Uterus (tissue), 4 donors: Measurements from ENCODE around the gene LRRTM3. TPM values are rescaled to one million over a fixed set of nuclear protein-coding genes. Genes with fewer than 3 reads are reported as not detected.

Experiments used
- DNase-seq, 2 donors: peaks; one replicate each; pipeline ENCODE4 v3.0.0-alpha.2; 2019 to 2020
- H3K27ac ChIP-seq, 2 donors: fragments of 200-600 bp; sonication (generic); 1 replicate in 1 of 2; 2 replicates in 1 of 2; pipeline ENCODE4 v1.5.1; 2016 to 2018
- H3K27me3 ChIP-seq, 2 donors: fragments of 200-600 bp; sonication (generic); one replicate each; pipeline ENCODE4 v1.5.1; 2018 to 2019; ENCODE audit warnings: control low read depth in 1 of 2
- H3K36me3 ChIP-seq, 2 donors: fragments of 200-600 bp; sonication (generic); one replicate each; pipeline ENCODE4 v1.5.1; 2019; ENCODE audit warnings: control low read depth in 1 of 2
- H3K4me1 ChIP-seq, 2 donors: fragments of 200-600 bp; sonication (generic); one replicate each; pipeline ENCODE4 v1.5.1; 2018 to 2019; ENCODE audit warnings: control low read depth in 1 of 2
- H3K4me3 ChIP-seq, 2 donors: fragments of 200-600 bp; sonication (generic); 1 replicate in 1 of 2; 2 replicates in 1 of 2; pipeline ENCODE4 v1.5.1; 2018 to 2019; ENCODE audit warnings: mild to moderate bottlenecking in 1 of 2
- H3K9me3 ChIP-seq, 2 donors: fragments of 200-600 bp; sonication (generic); one replicate each; pipeline ENCODE4 v1.5.1; 2019; ENCODE audit warnings: control low read depth in 1 of 2
- POLR2A ChIP-seq, 2 donors: fragments of 450-650 bp; IDR thresholded peaks; one replicate each; pipeline ENCODE4 v1.6.1; 2016; ENCODE audit warnings: antibody characterized with exemption in 2 of 2, mild to moderate bottlenecking in 1 of 2, moderate library complexity in 1 of 2
- intact Hi-C: fragments of 100-400 bp; cut with DNase I; formaldehyde crosslinking; loops from one replicate; pipeline ENCODE4 v1.15.1; 2023; ENCODE audit warnings: low total_unique reads
- total RNA-seq, 4 donors: library from RNA; depleted of rRNA in 3 of 4; stranded (reverse); fragments of >200 nt in 3 of 4; gene quantifications; one replicate each; pipeline versions ENCODE4 v1.1.0 to v1.2.4, GENCODE V29; 2014 to 2023
- TF ChIP-seq, protein P1 (sequence below), 4 experiments: fragments of 200-600 bp in 2 of 4; fragments of 450-650 bp in 2 of 4; sonication (generic) in 2 of 4; IDR thresholded peaks; one replicate each; pipeline ENCODE4 v1.5.1; 2016 to 2019; ENCODE audit warnings: antibody characterized with exemption in 4 of 4, mild to moderate bottlenecking in 2 of 4, moderate library complexity in 1 of 4
- donor health status: DM: yes; HTN: yes; CAD: no.

LRRTM3 gene
- total RNA-seq, 4 donors from 2014 or later = 0.40 to 1.9 TPM; not detected in 2

DNA sequence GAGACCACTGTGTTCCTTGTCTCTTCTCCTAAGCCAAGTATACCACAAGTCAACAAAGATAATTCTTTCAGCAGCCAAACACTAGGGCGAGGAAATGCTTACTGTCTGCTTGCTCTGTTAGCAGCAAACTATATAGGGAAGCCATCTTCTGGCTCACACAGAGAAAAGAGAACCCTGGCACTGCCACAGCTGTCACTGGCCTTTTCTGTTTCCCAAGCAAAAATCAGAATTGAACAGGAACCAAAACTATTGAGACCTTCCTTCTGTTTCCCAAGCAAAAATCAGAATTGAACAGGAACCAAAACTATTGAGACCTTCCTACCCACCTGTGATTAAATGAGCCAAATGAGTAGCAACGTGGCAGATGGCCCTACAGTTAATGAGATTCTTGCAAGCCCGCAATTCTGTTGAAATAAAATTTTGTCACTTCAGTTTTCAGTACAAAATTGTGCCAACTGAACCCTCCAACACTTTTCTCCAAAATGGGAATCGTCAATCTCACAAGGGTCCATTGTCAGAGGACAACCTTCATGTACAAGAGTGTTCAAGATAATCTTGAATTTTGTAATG lies 54.5 kb downstream of the LRRTM3 start:
- intact Hi-C loops = no loop called here
- Histone ChIP-seq H3K27me3 (no peaks in the 10 kb centered on the region), H3K9me3 (no peaks in the 10 kb centered on the region), H3K4me1 (no peaks in the 10 kb centered on the region), H3K4me3 (no peak overlapping the region), H3K27ac (no peak overlapping the region), H3K36me3 (no peaks in the 10 kb centered on the region)
- no peak for TF ChIP-seq POLR2A (IDR thresholded peaks at IDR 0.05)
- TF ChIP-seq, protein P1, sequence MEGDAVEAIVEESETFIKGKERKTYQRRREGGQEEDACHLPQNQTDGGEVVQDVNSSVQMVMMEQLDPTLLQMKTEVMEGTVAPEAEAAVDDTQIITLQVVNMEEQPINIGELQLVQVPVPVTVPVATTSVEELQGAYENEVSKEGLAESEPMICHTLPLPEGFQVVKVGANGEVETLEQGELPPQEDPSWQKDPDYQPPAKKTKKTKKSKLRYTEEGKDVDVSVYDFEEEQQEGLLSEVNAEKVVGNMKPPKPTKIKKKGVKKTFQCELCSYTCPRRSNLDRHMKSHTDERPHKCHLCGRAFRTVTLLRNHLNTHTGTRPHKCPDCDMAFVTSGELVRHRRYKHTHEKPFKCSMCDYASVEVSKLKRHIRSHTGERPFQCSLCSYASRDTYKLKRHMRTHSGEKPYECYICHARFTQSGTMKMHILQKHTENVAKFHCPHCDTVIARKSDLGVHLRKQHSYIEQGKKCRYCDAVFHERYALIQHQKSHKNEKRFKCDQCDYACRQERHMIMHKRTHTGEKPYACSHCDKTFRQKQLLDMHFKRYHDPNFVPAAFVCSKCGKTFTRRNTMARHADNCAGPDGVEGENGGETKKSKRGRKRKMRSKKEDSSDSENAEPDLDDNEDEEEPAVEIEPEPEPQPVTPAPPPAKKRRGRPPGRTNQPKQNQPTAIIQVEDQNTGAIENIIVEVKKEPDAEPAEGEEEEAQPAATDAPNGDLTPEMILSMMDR (IDR thresholded peaks at IDR 0.05) = no peak
- DNase-seq = no peak

DNA sequence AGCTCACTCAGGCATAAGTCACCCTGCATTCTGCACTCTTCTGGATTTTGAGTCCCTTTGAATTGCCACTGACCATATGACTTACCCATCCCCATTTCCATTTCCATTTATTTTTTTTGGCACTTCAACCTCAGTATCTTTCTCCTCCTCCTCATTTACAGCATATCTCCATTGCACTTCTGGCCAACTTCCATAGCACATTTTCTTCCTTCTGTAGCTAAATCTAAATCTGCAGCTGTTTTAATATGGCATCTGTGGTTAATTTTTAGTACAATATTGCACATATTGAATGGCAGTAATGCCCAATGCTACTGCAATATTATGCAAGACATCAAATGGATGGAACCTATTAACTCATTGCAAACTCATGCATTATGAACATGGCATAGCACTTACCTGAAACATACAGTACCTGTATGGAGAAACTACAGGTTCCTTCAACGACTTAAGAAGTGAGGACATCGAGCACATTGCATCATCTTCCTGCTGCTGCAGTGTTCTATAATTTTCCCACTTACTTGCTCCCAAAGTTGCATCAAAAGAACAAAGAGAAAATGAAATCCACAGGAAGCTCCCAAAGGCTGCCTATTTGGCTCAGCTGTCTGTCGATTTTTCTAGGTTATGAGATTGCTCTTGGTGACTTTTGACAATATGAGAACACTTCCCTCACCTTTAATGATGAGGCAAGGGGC lies 55.7 kb downstream of the LRRTM3 start:
- intact Hi-C loops = no loop called here
- no peaks in the 10 kb centered on the region for H3K4me1 ChIP-seq

DNA sequence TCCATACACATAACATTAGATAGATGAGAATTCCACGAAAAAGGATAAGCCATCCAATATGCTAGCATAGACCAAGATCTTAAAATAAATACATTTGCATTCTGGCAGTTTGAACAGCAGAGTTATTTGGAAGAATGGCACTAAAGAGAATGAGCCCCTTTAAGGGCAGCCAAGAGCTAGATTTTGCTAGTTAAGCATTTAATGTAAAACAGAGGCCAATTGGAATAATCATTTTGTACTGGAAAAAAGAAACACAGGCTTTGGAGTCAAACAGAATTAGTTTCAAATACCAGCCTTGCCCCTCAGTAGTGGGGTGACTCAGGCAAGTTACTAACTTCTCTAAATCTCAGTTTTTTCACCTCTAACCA lies 56.2 kb downstream of the LRRTM3 start:
- intact Hi-C loops = no loop called here
- TF ChIP-seq POLR2A (IDR thresholded peaks at IDR 0.05) = no peak
- TF ChIP-seq, protein P1 (IDR thresholded peaks at IDR 0.05) = no peak
- Histone ChIP-seq H3K36me3 (no peaks in the 10 kb centered on the region), H3K4me3 (no peak overlapping the region), H3K9me3 (no peaks in the 10 kb centered on the region), H3K27ac (no peak overlapping the region), H3K27me3 (no peaks in the 10 kb centered on the region), H3K4me1 (no peaks in the 10 kb centered on the region)
- no peak for DNase-seq

More for the DNA sequence above, 55.7 kb downstream of the LRRTM3 start:
- no peak for DNase-seq
- no peak overlapping the region for H3K27ac ChIP-seq
- H3K27me3 ChIP-seq = no peaks in the 10 kb centered on the region
- no peaks in the 10 kb centered on the region for H3K36me3 ChIP-seq
- no peaks in the 10 kb centered on the region for H3K9me3 ChIP-seq
- TF ChIP-seq, protein P1 (IDR thresholded peaks at IDR 0.05) = no peak
- no peak for TF ChIP-seq POLR2A (IDR thresholded peaks at IDR 0.05)
- H3K4me3 ChIP-seq = no peak overlapping the region

DNA sequence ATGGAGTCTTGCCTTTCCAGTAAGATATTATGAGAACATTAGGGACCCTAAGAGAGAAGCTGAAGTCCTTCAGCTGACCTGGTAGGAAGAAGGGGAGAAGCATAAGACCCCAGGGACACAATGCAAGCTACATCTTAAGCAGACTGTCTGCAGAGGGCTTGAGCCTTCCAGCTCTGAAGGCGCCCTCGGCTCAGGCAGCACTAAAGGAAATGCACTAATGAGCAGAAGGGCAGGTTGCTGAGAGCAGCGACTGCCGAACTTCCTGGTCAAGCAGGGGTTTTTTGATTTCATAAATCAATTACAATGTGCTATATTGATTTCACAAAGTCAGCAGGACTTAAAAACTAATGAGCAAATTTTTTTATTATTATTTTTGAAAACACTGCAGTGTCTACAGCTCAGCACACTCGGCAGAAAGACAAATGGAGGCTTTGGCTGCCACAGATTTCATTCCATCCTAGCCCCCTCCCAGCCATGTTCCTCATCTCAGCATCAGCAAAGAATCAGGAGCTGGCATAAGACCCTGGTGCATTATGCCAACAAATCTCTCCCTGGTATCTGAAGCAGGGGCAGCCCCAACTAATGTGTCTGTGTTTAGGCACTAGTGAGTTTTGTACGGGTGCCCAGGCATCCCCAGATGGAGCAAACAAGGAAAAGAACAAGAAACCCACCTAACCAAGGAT lies 57.1 kb downstream of the LRRTM3 start:
- H3K27ac ChIP-seq = no peak overlapping the region
- TF ChIP-seq POLR2A (IDR thresholded peaks at IDR 0.05) = no peak
- TF ChIP-seq, protein P1 (IDR thresholded peaks at IDR 0.05) = no peak
- intact Hi-C loops = no loop called here
- H3K36me3 ChIP-seq = no peaks in the 10 kb centered on the region
- no peak for DNase-seq
- no peaks in the 10 kb centered on the region for H3K27me3 ChIP-seq
- H3K4me1 ChIP-seq = no peaks in the 10 kb centered on the region
- H3K9me3 ChIP-seq = no peaks in the 10 kb centered on the region
- no peak overlapping the region for H3K4me3 ChIP-seq

DNA sequence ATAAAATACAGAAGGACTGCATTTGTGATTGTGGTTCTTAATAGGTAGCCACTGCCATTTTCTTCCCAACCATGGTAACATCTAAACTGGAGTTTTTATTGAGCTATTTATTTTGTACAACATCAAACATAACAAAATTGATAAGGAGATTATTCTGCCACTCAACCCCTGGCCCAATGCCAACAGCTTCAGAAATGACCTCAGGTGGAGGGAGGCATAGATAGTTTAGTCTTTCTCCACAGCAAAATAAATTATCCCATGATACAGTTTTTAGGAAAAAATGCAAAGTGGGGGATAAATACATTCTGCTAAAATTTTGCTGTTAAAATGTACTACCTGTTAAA lies 57.6 kb downstream of the LRRTM3 start:
- intact Hi-C loops = no loop called here
- Histone ChIP-seq H3K27me3 (no peaks in the 10 kb centered on the region), H3K4me1 (no peaks in the 10 kb centered on the region), H3K27ac (no peak overlapping the region), H3K36me3 (no peaks in the 10 kb centered on the region), H3K4me3 (no peak overlapping the region), H3K9me3 (no peaks in the 10 kb centered on the region)
- TF ChIP-seq, protein P1 (IDR thresholded peaks at IDR 0.05) = no peak
- no peak for TF ChIP-seq POLR2A (IDR thresholded peaks at IDR 0.05)
- no peak for DNase-seq
